Esophagus squamous epithelium (tissue), 5 donors: Measurements from ENCODE around the gene MESD. TPM values are rescaled to one million over a fixed set of nuclear protein-coding genes. Genes with fewer than 3 reads are reported as not detected.

Experiments used
- DNase-seq: peaks from one replicate; lab custom pipeline; 2025; lab: John Stamatoyannopoulos, UW
- H3K27ac ChIP-seq, 4 donors: fragments of 200-600 bp; sonication (generic); one replicate each; pipeline ENCODE4 v1.5.1; 2016 to 2019; ENCODE audit warnings: mild to moderate bottlenecking in 1 of 4
- H3K27me3 ChIP-seq, 4 donors: fragments of 200-600 bp; sonication (generic); 1 replicate in 3 of 4; 2 replicates in 1 of 4; pipeline versions ENCODE4 v1.5.1 to v1.6.0; 2017 to 2021; ENCODE audit warnings: antibody characterized with exemption in 1 of 4
- H3K36me3 ChIP-seq, 3 donors: fragments of 200-600 bp; sonication (generic); one replicate each; pipeline ENCODE4 v1.5.1; 2016 to 2019
- H3K4me1 ChIP-seq, 3 donors: fragments of 200-600 bp; sonication (generic); one replicate each; pipeline ENCODE4 v1.5.1; 2017 to 2019
- H3K4me3 ChIP-seq, 4 donors: fragments of 200-600 bp; sonication (generic); 1 replicate in 3 of 4; 2 replicates in 1 of 4; pipeline ENCODE4 v1.5.1; 2016 to 2019; ENCODE audit warnings: mild to moderate bottlenecking in 2 of 4, moderate library complexity in 1 of 4
- H3K9me3 ChIP-seq, 3 donors: fragments of 200-600 bp; sonication (generic); one replicate each; pipeline ENCODE4 v1.5.1; 2016 to 2019
- CTCF ChIP-seq, 6 experiments: fragments of 450-650 bp in 4 of 6; fragments of 200-600 bp in 2 of 6; sonication (generic) in 2 of 6; IDR thresholded peaks; one replicate each; pipeline ENCODE4 v1.5.1; 2016 to 2019; ENCODE audit warnings: antibody characterized with exemption in 6 of 6, mild to moderate bottlenecking in 4 of 6, moderate library complexity in 4 of 6
- POLR2A ChIP-seq, 4 donors: fragments of 450-650 bp; IDR thresholded peaks; one replicate each; pipeline ENCODE4 v1.6.1; 2017; ENCODE audit warnings: antibody characterized with exemption in 4 of 4, mild to moderate bottlenecking in 4 of 4, moderate library complexity in 3 of 4
- WGBS, 2 donors: methylation state at CpG; one replicate each; pipeline ENCODE4 v1.1.5; 2018; 5-methylcytosine and 5-hydroxymethylcytosine counted together
- intact Hi-C: fragments of 100-400 bp; cut with DNase I; formaldehyde crosslinking; loops from one replicate; pipeline ENCODE4 v1.15.0; 2022
- total RNA-seq, 4 donors: library from RNA; depleted of rRNA; stranded (reverse); fragments of >200 nt; gene quantifications; one replicate each; pipeline ENCODE4 v1.1.0, GENCODE V29; 2016
- donor health status: DM: yes; HTN: yes; CAD: no.

Gene MESD
- total RNA-seq, 4 donors from 2014 or later = 13.8 to 25.4 (median 19.1) TPM

GRCh38 chr15:80925597-80926059 lies 64.0 kb downstream of the MESD start:
- no peak for TF ChIP-seq POLR2A (IDR thresholded peaks at IDR 0.05)
- no peak for TF ChIP-seq CTCF (IDR thresholded peaks at IDR 0.05)
- no peak for DNase-seq
- intact Hi-C loops = no loop called here
- Histone ChIP-seq H3K9me3 (no peaks in the 10 kb centered on the region), H3K27me3 (no peaks in the 10 kb centered on the region), H3K36me3 (peaks cover 0 to 84% (median 0%) of the 10 kb centered on the region in 3 donors), H3K4me1 (no peaks in the 10 kb centered on the region), H3K4me3 (no peak overlapping the region), H3K27ac (no peak overlapping the region)
- 84 to 95% methylated on average over 2 to 7 of the region's 17 CpGs for WGBS, 2 donors

- intact Hi-C loops = no loop called here
- 83 to 86% methylated on average over 1 to 4 of the region's 4 CpGs for WGBS, 2 donors
These were observed 65.3 kb downstream of the MESD start for GRCh38 chr15:80924278-80924677.

GRCh38 chr15:80923668-80924067 lies 66.0 kb downstream of the MESD start:
- intact Hi-C loops = no loop called here

More at GRCh38 chr15:80924278-80924677, 65.3 kb downstream of the MESD start:
- H3K9me3 ChIP-seq = no peaks in the 10 kb centered on the region
- TF ChIP-seq POLR2A (IDR thresholded peaks at IDR 0.05) (no peak), CTCF (IDR thresholded peaks at IDR 0.05) (no peak)
- peaks cover 0 to 79% (median 0%) of the 10 kb centered on the region in 3 donors for H3K36me3 ChIP-seq
- H3K4me3 ChIP-seq = no peak overlapping the region
- H3K27ac ChIP-seq = no peak overlapping the region
- H3K4me1 ChIP-seq = no peaks in the 10 kb centered on the region
- H3K27me3 ChIP-seq = no peaks in the 10 kb centered on the region
- DNase-seq = no peak

GRCh38 chr15:80921736-80922410 lies 67.7 kb downstream of the MESD start:
- no peak for TF ChIP-seq CTCF (IDR thresholded peaks at IDR 0.05)
- no peaks in the 10 kb centered on the region for H3K9me3 ChIP-seq
- H3K27ac ChIP-seq = no peak overlapping the region
- no peaks in the 10 kb centered on the region for H3K4me1 ChIP-seq
- no peaks in the 10 kb centered on the region for H3K27me3 ChIP-seq
- no peak overlapping the region for H3K4me3 ChIP-seq
- no peak for DNase-seq
- WGBS, 2 donors = 92 to 95% methylated on average over 17 to 19 of the region's 20 CpGs
- H3K36me3 ChIP-seq = peaks cover 0 to 60% (median 0%) of the 10 kb centered on the region in 3 donors
- intact Hi-C loops = no loop called here

More at GRCh38 chr15:80923668-80924067, 66.0 kb downstream of the MESD start:
- Histone ChIP-seq H3K9me3 (no peaks in the 10 kb centered on the region), H3K27me3 (no peaks in the 10 kb centered on the region), H3K36me3 (peaks cover 0 to 73% (median 0%) of the 10 kb centered on the region in 3 donors), H3K4me3 (no peak overlapping the region), H3K27ac (no peak overlapping the region), H3K4me1 (no peaks in the 10 kb centered on the region)
- 70 to 71% methylated on average over 6 of the region's 6 CpGs for WGBS, 2 donors
- DNase-seq = no peak
- TF ChIP-seq CTCF (IDR thresholded peaks at IDR 0.05) (no peak), POLR2A (IDR thresholded peaks at IDR 0.05) (no peak)

- Histone ChIP-seq H3K4me1 (no peaks in the 10 kb centered on the region), H3K27ac (no peak overlapping the region), H3K36me3 (peaks cover 0 to 54% (median 0%) of the 10 kb centered on the region in 3 donors), H3K27me3 (no peaks in the 10 kb centered on the region), H3K9me3 (no peaks in the 10 kb centered on the region), H3K4me3 (no peak overlapping the region)
- intact Hi-C loops = no loop called here
- DNase-seq = no peak
- 62 to 88% methylated on average over 3 to 5 of the region's 5 CpGs for WGBS, 2 donors
- TF ChIP-seq CTCF (IDR thresholded peaks at IDR 0.05) (no peak), POLR2A (IDR thresholded peaks at IDR 0.05) (no peak)
These were observed 69.3 kb downstream of the MESD start for GRCh38 chr15:80920271-80920699.
